ENCODE results near the gene PAPPA.

PAPPA gene

DNA sequence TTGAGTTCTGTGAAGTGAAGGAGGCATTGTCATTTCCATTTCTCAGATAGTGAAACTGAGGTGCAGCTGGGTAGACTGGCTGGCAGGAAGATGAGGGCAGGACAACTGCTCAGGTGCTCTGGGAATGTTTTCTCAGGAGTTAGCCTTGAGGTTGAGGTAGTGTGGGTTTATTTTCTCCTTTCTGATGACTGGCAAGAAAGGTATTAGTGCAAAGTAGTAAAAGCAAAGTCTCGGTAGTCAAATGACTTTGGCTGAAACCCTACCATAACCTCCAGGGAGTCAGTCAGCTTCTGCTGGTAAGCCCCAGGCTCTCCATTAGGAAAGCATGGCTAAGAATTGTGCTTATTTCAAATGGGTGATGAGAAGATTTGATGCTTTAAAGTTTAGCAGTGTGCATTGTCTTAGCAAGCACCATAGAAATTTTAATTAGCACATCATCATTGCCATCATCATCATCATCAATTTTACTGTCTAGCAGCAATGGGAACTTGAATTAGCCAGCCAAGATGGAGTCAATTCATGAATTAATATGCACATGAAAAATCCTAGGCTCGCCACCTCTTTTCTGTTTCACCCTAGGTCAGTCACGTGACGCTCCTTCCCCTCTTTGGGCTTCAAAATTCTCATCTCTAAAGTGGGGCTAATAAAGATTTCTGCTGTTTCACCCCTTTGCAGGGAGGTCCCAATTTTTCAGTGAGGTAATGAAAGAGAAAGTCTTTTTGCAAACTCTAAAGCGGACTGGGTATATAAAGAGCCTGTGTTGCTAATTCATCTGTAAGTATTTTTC is 10.7 kb upstream of the PAPPA start:
- H3K9me3 Mint-ChIP-seq = no peaks in the 10 kb centered on the region
- no peaks in the 10 kb centered on the region for H3K36me3 Mint-ChIP-seq
- H3K4me1 Mint-ChIP-seq = no peaks in the 10 kb centered on the region
- no peak overlapping the region for H3K4me3 Mint-ChIP-seq
- DNase-seq = no peak
- H3K27me3 Mint-ChIP-seq = no peaks in the 10 kb centered on the region
- CTCF ChIA-PET = no interaction called here
- H3K27ac Mint-ChIP-seq = no peak overlapping the region

DNA sequence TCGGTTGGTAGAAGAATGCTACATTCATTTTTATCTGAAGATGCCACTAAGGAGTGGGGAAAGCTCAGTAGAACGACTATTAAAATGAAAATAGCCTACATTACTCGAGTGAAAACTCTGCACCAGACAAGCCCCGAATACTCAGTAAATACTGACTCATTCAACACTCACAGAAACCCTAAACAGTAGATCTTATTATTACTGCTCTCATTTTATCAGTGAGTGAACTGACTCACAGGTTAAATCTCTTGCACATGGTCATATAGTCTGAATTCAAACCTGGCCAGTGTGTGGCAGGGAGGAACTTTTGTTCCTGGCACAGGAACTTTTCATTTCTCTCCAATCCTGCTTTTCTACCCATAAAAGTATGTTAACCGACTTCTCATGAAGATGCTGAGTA is 9.6 kb upstream of the PAPPA start:
- H3K9me3 Mint-ChIP-seq = no peaks in the 10 kb centered on the region

DNA sequence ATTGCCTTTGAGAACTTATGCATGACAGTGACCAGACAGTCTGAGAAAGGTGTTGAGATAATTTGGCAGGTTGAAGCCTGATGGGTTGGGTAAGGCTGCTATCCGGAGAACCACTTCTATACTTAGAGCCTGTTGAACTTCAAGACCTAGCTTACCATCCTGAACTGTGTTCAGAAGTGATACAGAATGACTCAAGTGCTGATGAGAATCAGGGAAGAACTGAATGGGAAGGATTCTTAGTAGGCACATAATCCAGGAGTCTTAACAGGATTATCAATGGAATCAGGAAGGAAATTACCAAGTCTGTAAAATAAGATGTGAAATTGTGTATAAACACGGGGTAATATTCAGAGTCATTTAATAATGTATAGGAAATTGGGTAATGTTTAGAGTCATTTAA is 9.0 kb upstream of the PAPPA start:
- no peaks in the 10 kb centered on the region for H3K27me3 Mint-ChIP-seq
- H3K4me3 Mint-ChIP-seq = no peak overlapping the region
- H3K4me1 Mint-ChIP-seq = no peaks in the 10 kb centered on the region
- no peaks in the 10 kb centered on the region for H3K36me3 Mint-ChIP-seq
- DNase-seq = no peak
- H3K27ac Mint-ChIP-seq = no peak overlapping the region
- no peaks in the 10 kb centered on the region for H3K9me3 Mint-ChIP-seq
- CTCF ChIA-PET = no interaction called here

More for the DNA sequence above, 9.6 kb upstream of the PAPPA start:
- Mint-ChIP-seq H3K27me3 (no peaks in the 10 kb centered on the region), H3K27ac (no peak overlapping the region), H3K36me3 (no peaks in the 10 kb centered on the region), H3K4me1 (no peaks in the 10 kb centered on the region), H3K4me3 (no peak overlapping the region)
- DNase-seq = no peak
- CTCF ChIA-PET = no interaction called here

DNA sequence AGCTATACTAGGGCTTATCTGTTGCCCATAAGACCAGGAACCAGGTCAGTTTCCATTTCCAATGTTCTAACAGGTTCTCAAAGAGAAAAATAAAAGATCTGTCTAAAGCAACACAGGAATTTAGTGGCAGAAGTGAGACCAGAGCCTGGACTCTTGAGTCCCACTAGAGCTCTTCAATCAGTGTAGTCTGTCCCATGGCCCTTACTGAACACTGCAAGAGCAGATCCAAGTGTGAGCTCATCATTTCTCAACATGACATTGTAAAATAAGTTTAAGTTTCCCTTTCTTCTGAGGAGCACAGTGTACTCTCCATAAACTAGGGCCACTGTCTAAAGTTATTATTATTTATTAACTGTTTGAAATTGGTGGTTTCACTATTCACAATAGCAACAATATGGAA is 8.6 kb upstream of the PAPPA start:
- no peak for DNase-seq
- CTCF ChIA-PET = no interaction called here
- H3K36me3 Mint-ChIP-seq = no peaks in the 10 kb centered on the region
- peaks cover 3% of the 10 kb centered on the region for H3K27me3 Mint-ChIP-seq
- H3K4me3 Mint-ChIP-seq = no peak overlapping the region
- H3K27ac Mint-ChIP-seq = no peak overlapping the region
- H3K9me3 Mint-ChIP-seq = no peaks in the 10 kb centered on the region
- no peaks in the 10 kb centered on the region for H3K4me1 Mint-ChIP-seq

DNA sequence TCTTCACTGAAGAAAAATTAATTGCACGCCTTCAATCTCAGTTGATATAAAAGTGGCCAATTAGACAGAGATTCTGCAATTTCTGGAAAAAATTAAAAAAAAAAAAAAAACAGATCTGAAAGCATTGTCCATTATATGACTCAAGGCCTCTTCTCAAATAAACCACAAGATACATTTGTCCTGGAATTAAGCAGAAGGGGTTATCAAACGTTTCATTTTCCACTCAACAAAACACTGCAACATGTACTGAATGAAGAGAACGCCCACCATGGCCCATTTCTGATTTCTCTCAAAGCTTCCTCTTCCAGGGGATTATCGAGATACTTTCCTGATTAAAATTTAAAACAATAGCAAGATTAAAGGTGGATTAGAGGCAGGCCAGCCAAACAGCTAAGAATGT is 5.8 kb upstream of the PAPPA start:
- Mint-ChIP-seq H3K36me3 (no peaks in the 10 kb centered on the region), H3K27me3 (peaks cover 18% of the 10 kb centered on the region), H3K27ac (no peak overlapping the region), H3K9me3 (no peaks in the 10 kb centered on the region), H3K4me3 (no peak overlapping the region), H3K4me1 (no peaks in the 10 kb centered on the region)
- DNase-seq = no peak
- CTCF ChIA-PET = no interaction called here

DNA sequence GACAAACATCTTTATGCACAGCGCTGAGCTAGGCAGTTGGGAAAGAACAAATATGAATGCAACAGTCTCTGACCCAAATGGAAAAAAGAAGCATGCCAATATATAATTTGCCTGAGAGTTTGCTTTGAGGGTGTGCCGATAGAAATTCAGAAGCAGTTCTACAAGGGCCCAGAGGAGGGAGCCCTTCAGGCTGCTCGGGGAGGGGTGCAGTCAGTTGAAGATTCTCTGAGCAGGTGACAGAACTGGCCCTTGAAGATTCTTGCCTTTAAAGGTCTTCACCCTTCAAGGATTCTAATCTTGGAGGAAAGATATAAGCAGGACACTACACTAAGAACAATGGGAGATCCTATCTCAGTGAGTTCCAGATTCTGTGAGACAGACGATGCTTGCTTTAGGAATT is 3.7 kb upstream of the PAPPA start:
- peaks cover 36% of the 10 kb centered on the region for H3K27me3 Mint-ChIP-seq
- H3K36me3 Mint-ChIP-seq = no peaks in the 10 kb centered on the region
- no peak overlapping the region for H3K27ac Mint-ChIP-seq
- no peak overlapping the region for H3K4me3 Mint-ChIP-seq
- no peak for DNase-seq
- CTCF ChIA-PET = interaction anchor here (0.5 kb wide), 1 partner anchor 512 kb away, joined by 3 read pairs; no protein-coding TSS in a partner anchor
- no peaks in the 10 kb centered on the region for H3K9me3 Mint-ChIP-seq
- peaks cover 3% of the 10 kb centered on the region for H3K4me1 Mint-ChIP-seq

DNA sequence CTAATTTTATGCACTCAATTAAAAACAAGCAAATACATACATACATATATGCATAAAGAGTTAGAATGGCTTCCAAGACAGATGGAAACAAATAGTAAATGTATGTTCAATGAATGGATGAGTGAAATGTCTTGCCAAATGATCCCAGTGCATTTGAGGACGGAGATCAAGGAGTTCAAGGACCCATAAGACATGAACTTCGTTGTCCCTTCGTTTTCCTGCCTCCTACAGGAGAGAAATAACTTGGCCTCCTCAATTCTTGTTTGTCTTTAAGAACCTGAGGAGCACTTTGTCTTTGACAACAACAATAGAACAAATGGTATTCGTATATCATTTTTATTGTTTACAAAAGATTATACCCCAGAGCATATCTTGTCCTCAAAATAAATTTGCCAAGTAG is 2.4 kb upstream of the PAPPA start:
- CTCF ChIA-PET = no interaction called here

DNA sequence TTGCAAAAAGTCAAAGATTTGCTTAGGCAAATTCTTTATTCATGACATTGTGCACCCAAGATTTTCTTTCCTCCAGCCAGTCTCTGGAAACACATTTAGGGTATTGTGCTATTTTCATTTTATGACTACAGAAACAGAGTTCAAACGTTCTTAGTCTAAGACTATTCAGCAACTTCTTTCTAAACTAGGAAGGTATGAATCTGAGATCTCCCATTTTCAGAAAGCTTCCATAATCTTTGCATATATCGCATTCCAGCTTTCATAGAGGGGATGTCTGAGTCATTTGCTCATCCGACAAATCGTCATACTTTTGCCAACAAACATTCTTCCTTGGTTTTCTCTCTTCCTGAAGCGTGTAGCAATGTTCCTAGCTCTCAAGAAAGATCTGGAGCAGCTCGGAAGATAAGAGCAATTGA is 1.6 kb upstream of the PAPPA start:
- CTCF ChIA-PET = no interaction called here
- no peak for DNase-seq
- Mint-ChIP-seq H3K27ac (no peak overlapping the region), H3K27me3 (peaks cover 56% of the 10 kb centered on the region), H3K9me3 (no peaks in the 10 kb centered on the region), H3K4me3 (no peak overlapping the region), H3K4me1 (peaks cover 6% of the 10 kb centered on the region), H3K36me3 (no peaks in the 10 kb centered on the region)

More for the DNA sequence above, 2.4 kb upstream of the PAPPA start:
- no peaks in the 10 kb centered on the region for H3K36me3 Mint-ChIP-seq
- H3K27me3 Mint-ChIP-seq = peaks cover 49% of the 10 kb centered on the region
- no peaks in the 10 kb centered on the region for H3K9me3 Mint-ChIP-seq
- DNase-seq = no peak
- H3K4me3 Mint-ChIP-seq = no peak overlapping the region
- H3K27ac Mint-ChIP-seq = no peak overlapping the region
- H3K4me1 Mint-ChIP-seq = peaks cover 6% of the 10 kb centered on the region

DNA sequence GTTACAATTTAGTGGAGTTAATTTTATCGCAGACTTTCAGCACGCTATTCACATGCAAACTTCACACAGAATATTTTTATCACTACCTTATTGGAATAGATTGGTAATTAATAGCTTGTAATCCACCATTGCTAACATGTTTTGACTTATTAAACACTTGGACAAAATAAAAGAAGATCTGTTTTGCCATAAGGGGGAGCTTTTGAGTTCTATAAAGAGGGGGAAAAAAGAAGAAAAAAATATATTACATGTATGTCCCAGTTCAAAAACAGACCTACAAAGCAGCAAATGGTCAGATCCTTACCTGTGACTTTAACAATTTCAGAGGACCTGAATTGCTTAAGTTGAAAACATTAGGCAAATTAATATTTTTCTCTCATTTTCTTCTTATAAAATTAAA is 1.2 kb upstream of the PAPPA start:
- Mint-ChIP-seq H3K4me1 (peaks cover 6% of the 10 kb centered on the region), H3K27ac (no peak overlapping the region), H3K4me3 (no peak overlapping the region), H3K36me3 (no peaks in the 10 kb centered on the region), H3K27me3 (peaks cover 60% of the 10 kb centered on the region), H3K9me3 (no peaks in the 10 kb centered on the region)
- CTCF ChIA-PET = no interaction called here
- DNase-seq = no peak

DNA sequence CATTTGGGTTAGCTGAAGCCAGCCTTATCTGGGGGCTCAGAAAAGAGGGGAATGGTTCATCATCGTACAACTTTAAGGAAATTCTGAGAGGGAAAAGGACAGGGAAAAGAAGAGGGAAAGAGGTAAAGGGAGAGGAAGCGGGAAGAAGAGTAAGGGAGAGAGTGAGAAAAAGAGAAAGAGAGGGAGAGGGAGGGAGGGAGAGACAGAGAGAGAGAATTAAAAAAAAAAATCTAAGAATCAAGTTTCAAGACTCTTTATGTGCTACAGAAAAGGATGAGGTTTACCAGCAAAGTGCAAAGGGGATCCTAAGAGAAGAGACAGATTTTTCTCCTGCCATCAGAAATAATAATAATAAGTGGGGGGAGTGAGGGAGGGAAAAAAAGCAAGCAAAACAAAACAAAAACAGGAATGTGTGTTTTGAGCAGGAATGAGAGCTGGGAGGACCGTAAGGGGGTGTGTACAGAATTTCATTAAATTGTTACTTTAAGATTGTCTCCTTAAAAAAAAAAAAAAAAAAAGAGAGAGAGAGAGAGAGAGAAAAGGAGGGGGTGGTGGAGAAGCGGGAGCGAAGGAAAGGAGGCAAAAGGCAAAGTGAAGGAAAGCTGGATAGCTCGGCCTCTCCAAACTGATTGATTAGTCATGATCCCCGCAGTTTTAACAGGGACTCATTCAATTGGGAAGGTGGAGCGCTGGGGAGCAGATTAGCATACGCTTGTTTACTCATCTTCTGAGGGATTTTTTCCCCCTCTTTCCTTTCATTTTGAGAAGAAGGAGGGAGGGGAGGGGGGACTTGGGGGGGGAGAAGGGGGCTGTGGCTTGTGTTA is 438 bp upstream of the PAPPA start:
- no peak overlapping the region for H3K27ac Mint-ChIP-seq
- H3K4me1 Mint-ChIP-seq = peaks cover 6% of the 10 kb centered on the region
- no peaks in the 10 kb centered on the region for H3K36me3 Mint-ChIP-seq
- CTCF ChIA-PET = interaction anchor here (0.6 kb wide), 1 partner anchor 69 kb away, joined by 4 read pairs; no protein-coding TSS in a partner anchor
- H3K9me3 Mint-ChIP-seq = no peaks in the 10 kb centered on the region
- no peak overlapping the region for H3K4me3 Mint-ChIP-seq
- no peak for DNase-seq
- H3K27me3 Mint-ChIP-seq = peaks cover 68% of the 10 kb centered on the region

DNA sequence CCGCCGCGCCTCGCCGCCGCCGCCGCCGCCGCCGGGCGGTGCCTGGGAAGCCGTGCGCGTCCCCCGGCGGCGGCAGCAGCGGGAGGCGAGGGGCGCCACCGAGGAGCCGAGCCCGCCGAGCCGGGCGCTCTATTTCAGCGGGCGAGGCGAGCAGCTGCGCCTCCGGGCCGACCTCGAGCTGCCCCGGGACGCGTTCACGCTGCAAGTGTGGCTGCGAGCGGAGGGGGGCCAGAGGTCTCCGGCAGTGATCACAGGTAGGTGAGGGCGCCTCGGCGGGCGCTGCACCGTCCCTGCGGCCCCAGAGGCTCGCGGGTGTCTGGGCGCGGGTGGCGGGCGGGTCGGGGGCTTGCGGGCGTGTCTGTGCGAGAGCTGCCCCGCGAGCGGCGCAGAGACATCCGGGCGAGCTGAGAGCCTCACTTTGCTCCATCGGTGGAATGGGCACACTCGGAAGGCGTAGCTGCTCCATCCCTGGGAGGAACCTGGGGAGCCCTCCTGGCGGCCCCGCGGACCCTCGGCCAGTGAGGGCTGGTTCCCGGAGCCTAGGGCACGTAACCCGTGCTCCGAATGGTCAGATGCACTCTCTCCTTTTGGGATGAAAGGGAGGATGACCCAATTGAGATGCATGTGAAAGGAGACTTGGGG is 864 bp downstream of the PAPPA start:
- H3K27me3 Mint-ChIP-seq = peaks cover 80% of the 10 kb centered on the region

DNA sequence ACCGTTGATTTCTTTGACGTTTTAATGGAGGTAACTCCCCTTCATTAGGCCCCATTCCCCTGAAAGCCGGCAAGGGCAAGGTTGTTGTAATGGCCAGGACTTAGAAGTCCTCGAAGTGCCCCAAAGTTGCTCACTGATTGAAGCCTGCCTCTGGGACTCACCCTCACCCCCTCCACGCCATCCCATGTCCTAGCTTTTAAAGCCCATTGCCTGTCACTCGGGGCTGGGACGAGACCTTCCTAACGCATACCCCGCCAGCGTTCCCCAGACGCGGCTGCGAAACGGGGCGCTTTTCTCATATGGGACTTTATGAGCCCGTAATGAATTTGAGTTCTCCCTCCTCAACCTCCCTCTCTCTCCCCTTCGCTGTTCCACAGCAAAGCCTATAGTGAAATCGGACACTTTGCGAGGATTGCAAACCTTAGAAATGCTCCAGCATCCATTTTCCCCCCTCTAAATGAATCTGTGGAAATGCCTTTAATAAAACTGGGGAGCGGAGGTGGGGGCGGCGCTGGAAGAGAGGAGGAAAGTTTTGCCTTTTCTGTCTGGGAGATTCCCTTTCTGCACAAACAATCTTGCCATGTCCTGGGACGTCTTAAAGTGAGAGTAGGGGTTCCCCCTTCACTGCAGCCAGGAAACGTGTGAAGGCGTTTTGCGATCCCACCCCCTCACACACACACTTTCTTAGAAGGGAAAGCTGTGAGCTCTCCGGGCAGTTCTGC is 1.5 kb downstream of the PAPPA start:
- CTCF ChIA-PET = no interaction called here
- Mint-ChIP-seq H3K9me3 (no peaks in the 10 kb centered on the region), H3K4me3 (no peak overlapping the region), H3K27ac (no peak overlapping the region), H3K27me3 (peaks cover 80% of the 10 kb centered on the region), H3K36me3 (no peaks in the 10 kb centered on the region), H3K4me1 (peaks cover 6% of the 10 kb centered on the region)
- DNase-seq = no peak

More for the DNA sequence above, 864 bp downstream of the PAPPA start:
- Mint-ChIP-seq H3K36me3 (no peaks in the 10 kb centered on the region), H3K27ac (no peak overlapping the region), H3K4me1 (peaks cover 6% of the 10 kb centered on the region), H3K4me3 (no peak overlapping the region), H3K9me3 (no peaks in the 10 kb centered on the region)
- no peak for DNase-seq
- CTCF ChIA-PET = no interaction called here

DNA sequence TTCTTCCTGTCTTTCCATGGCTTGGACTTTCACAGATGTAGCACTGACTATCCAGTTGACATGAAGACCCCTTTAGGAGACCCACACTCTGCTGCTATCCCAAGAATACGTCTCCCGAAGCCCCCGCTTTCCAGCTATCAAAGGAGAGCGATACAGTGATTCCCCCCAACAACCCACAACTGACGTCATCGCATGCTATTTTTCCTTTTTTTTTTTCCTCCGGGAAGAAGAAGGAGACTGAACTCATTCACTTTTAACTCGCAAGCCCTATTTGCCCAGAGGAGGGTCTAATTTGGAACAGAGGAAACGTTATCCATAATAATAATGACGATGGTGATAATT is 2.1 kb downstream of the PAPPA start:
- Mint-ChIP-seq H3K4me3 (no peak overlapping the region), H3K27me3 (peaks cover 85% of the 10 kb centered on the region), H3K27ac (no peak overlapping the region), H3K9me3 (no peaks in the 10 kb centered on the region), H3K36me3 (no peaks in the 10 kb centered on the region), H3K4me1 (peaks cover 6% of the 10 kb centered on the region)
- DNase-seq = no peak
- CTCF ChIA-PET = no interaction called here

DNA sequence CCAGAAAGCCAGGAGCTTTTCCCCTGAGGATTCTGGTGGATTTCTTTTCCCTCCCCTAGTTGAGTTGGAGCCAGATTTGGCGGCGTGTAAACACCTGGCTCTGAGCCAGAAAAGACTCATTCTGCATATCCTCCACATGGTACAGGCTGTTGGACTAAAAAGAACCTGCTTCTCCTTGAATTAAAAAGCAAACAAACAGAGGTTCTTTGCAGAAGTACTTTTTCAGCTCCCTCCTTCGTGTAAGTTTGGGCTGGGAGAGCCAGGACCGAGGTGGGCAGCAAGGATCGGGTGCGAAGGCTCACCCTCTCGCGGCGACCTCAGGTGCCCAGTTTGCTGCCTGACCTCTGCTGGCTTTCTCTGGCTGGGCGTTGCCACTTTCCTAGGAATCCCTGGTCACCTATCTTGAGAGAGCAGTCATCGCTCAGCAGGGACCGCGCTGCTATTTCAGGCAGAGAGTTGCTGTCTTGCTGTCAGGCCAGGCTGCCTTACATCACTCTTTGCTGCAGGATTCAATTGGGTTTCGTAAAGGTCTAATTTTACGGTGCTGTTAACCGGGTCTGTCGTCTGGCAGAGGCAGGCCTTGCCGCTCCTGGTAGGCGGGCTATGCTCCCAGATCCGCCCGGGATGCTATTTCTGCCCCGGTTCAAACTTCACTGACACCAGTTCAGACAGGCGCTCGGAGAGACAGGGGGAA is 3.2 kb downstream of the PAPPA start:
- Mint-ChIP-seq H3K27me3 (peaks cover 82% of the 10 kb centered on the region), H3K4me3 (no peak overlapping the region), H3K9me3 (no peaks in the 10 kb centered on the region), H3K36me3 (no peaks in the 10 kb centered on the region), H3K4me1 (peaks cover 6% of the 10 kb centered on the region), H3K27ac (no peak overlapping the region)
- CTCF ChIA-PET = no interaction called here
- DNase-seq = no peak

Measured in activated naive CD4-positive, alpha-beta T cell treated with anti-CD3 and anti-CD28 coated beads, Interleukin-2, amount 10 ng/mL, durations not matched to agents 7 days and 5 days (primary cell).